Neural cell (in vitro differentiated cells): ENCODE results near the gene GAPDHS. TPM values are rescaled to one million over a fixed set of nuclear protein-coding genes. Genes with fewer than 3 reads are reported as not detected.

Experiments used
- H2AFZ ChIP-seq: fragments of 200-600, 300-800 bp; sonication (generic), shearing (Covaris generic); 2 replicates; pipeline ENCODE4 v1.6.0; 2014; ENCODE audit warnings: low read depth, mild to moderate bottlenecking, antibody characterized with exemption, low read length, moderate library complexity
- H3F3A ChIP-seq: fragments of 200-600 bp; shearing (Covaris generic); 2 replicates; pipeline ENCODE4 v1.6.1; 2016; ENCODE audit warnings: mild to moderate bottlenecking, moderate library complexity, mixed read lengths, antibody characterized with exemption, low read length; ENCODE audit not compliant: insufficient read depth, poor library complexity, severe bottlenecking
- H3K27ac ChIP-seq: fragments of 200-600, 300-800 bp; sonication (generic), shearing (Covaris generic); 2 replicates; pipeline ENCODE4 v1.5.1; 2014; ENCODE audit warnings: mild to moderate bottlenecking, low read length, moderate library complexity
- H3K27me3 ChIP-seq: fragments of 300-800, 200-600 bp; sonication (generic), shearing (Covaris generic); 2 replicates; pipeline ENCODE4 v1.6.0; 2014; ENCODE audit warnings: mild to moderate bottlenecking, low read depth, low read length, moderate library complexity; ENCODE audit not compliant: insufficient read depth
- H3K36me3 ChIP-seq: fragments of 300-800, 200-600 bp; sonication (generic), shearing (Covaris generic); 2 replicates; pipeline ENCODE4 v1.5.1; 2014; ENCODE audit warnings: mild to moderate bottlenecking, antibody characterized with exemption, low read length, moderate library complexity; ENCODE audit not compliant: insufficient read depth
- H3K4me2 ChIP-seq: fragments of 300-800, 200-600 bp; sonication (generic), shearing (Covaris generic); 2 replicates; pipeline ENCODE4 v1.6.0; 2014; ENCODE audit warnings: mild to moderate bottlenecking, low read length
- H3K4me3 ChIP-seq: fragments of 300-800, 200-600 bp; sonication (generic), shearing (Covaris generic); 2 replicates; pipeline ENCODE4 v1.5.1; 2014; ENCODE audit warnings: mild to moderate bottlenecking, low read length, moderate library complexity
- H3K79me2 ChIP-seq: fragments of 200-600 bp; shearing (Covaris generic); replicated peaks from 2 replicates; pipeline ENCODE4 v1.6.0; 2014; ENCODE audit warnings: mild to moderate bottlenecking, low read length, moderate library complexity; ENCODE audit not compliant: insufficient read depth
- H3K9ac ChIP-seq: fragments of 300-800, 200-600 bp; sonication (generic), shearing (Covaris generic); 2 replicates; pipeline ENCODE4 v1.6.1; 2016; ENCODE audit warnings: mild to moderate bottlenecking, low read length, mixed read lengths
- H3K9me2 ChIP-seq: fragments of 200-600 bp; shearing (Covaris generic); 2 replicates; pipeline ENCODE4 v1.6.1; 2016; ENCODE audit warnings: mild to moderate bottlenecking, low read length, mixed read lengths; ENCODE audit not compliant: insufficient read depth
- H3K9me3 ChIP-seq: fragments of 200-600, 300-800 bp; sonication (generic), shearing (Covaris generic); 2 replicates; pipeline ENCODE4 v1.6.1; 2016; ENCODE audit warnings: mild to moderate bottlenecking, mixed run types, low read length, moderate library complexity, mixed read lengths
- H4K20me1 ChIP-seq: fragments of 200-600 bp; shearing (Covaris generic); 2 replicates; pipeline ENCODE4 v1.6.1; 2016; ENCODE audit warnings: mild to moderate bottlenecking, mixed run types; ENCODE audit not compliant: insufficient read depth
- EP300 ChIP-seq: fragments of 450-650 bp; conservative IDR thresholded peaks from 2 replicates; pipeline ENCODE4 v1.6.1; 2014; ENCODE audit warnings: antibody characterized with exemption, mild to moderate bottlenecking, moderate library complexity; ENCODE audit not compliant: poor library complexity, severe bottlenecking
- EZH2 ChIP-seq: fragments of 200-600, 300-800 bp; shearing (Covaris generic), sonication (generic); IDR thresholded peaks from 2 replicates; pipeline ENCODE4 v1.6.1; 2014; ENCODE audit warnings: antibody characterized with exemption, low read length, borderline replicate concordance, mild to moderate bottlenecking; ENCODE audit not compliant: insufficient read depth, poor library complexity, severe bottlenecking
- MXI1 ChIP-seq: fragments of 450-650 bp; conservative IDR thresholded peaks from 2 replicates; pipeline ENCODE4 v1.6.1; 2014; ENCODE audit warnings: antibody characterized with exemption, mild to moderate bottlenecking; ENCODE audit not compliant: poor library complexity, severe bottlenecking
- POLR2AphosphoS5 ChIP-seq: IDR thresholded peaks from 2 replicates; pipeline ENCODE4 v1.6.1; 2012
- RAD21 ChIP-seq: fragments of 450-650 bp; conservative IDR thresholded peaks from 2 replicates; pipeline ENCODE4 v1.6.1; 2014; ENCODE audit warnings: antibody characterized with exemption, mild to moderate bottlenecking, moderate library complexity
- SMC3 ChIP-seq: fragments of 450-650 bp; conservative IDR thresholded peaks from 2 replicates; pipeline ENCODE4 v1.6.1; 2014; ENCODE audit warnings: antibody characterized with exemption, mild to moderate bottlenecking, moderate library complexity; ENCODE audit not compliant: poor library complexity
- TAF1 ChIP-seq: IDR thresholded peaks from 2 replicates; pipeline ENCODE4 v1.6.1; 2012; ENCODE audit warnings: low read depth
- polyA plus RNA-seq: library from polyadenylated mRNA; depleted of rRNA; stranded (reverse); fragments of >200 nt; gene quantifications from 2 replicates; pipeline ENCODE4 v1.2.3, GENCODE V29; 2014
- TF ChIP-seq, protein P1 (sequence below): IDR thresholded peaks from 2 replicates; pipeline ENCODE4 v1.6.1; 2012; ENCODE audit warnings: borderline replicate concordance
- TF ChIP-seq, protein P2 (sequence below): fragments of 450-650 bp; IDR thresholded peaks from 2 replicates; pipeline ENCODE4 v1.5.1; 2014; ENCODE audit warnings: antibody characterized with exemption, mild to moderate bottlenecking, moderate library complexity; ENCODE audit not compliant: poor library complexity, severe bottlenecking

The GAPDHS gene
- polyA plus RNA-seq, 1 donor from 2014 or later = not detected

DNA sequence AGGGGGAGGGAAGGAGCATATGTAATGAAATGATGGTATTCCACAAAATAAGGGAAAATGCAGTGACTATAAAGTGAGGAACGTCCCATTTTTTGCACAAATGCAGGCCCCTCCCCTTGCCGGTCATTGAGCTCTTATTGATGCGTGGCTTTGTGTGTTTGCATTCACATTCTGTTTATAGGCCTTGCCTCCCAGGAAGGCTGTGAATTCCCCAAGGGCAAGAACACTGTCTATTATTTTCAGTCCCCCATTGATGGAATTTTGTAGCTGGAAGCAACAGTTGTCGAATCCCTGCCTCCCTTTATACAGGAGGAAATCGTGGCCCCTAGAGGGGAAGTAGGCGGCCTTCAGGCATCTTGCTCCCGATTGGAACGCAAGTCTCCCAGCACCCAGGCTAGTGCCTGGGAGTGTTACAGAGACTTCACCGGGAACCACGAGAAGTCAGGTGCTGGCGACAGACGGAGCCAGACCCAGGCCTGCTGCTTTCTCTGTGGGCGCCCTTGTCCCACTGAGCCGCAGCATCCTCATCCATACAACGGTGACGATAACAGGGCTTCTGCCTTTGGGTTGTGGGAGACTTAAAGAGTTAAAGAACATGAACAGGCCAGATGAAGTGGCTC is 12.0 kb upstream of the GAPDHS start:
- Histone ChIP-seq H3K27ac (no peak overlapping the region), H2AFZ (no peak overlapping the region), H3K4me2 (no peak overlapping the region), H3K9me3 (no peaks in the 10 kb centered on the region), H3F3A (no peaks in the 10 kb centered on the region), H3K79me2 (no peaks in the 10 kb centered on the region), H3K9ac (no peak overlapping the region), H3K27me3 (no peaks in the 10 kb centered on the region), H4K20me1 (no peaks in the 10 kb centered on the region), H3K9me2 (no peaks in the 10 kb centered on the region), H3K36me3 (no peaks in the 10 kb centered on the region), H3K4me3 (no peak overlapping the region)
- TF ChIP-seq, protein P1, sequence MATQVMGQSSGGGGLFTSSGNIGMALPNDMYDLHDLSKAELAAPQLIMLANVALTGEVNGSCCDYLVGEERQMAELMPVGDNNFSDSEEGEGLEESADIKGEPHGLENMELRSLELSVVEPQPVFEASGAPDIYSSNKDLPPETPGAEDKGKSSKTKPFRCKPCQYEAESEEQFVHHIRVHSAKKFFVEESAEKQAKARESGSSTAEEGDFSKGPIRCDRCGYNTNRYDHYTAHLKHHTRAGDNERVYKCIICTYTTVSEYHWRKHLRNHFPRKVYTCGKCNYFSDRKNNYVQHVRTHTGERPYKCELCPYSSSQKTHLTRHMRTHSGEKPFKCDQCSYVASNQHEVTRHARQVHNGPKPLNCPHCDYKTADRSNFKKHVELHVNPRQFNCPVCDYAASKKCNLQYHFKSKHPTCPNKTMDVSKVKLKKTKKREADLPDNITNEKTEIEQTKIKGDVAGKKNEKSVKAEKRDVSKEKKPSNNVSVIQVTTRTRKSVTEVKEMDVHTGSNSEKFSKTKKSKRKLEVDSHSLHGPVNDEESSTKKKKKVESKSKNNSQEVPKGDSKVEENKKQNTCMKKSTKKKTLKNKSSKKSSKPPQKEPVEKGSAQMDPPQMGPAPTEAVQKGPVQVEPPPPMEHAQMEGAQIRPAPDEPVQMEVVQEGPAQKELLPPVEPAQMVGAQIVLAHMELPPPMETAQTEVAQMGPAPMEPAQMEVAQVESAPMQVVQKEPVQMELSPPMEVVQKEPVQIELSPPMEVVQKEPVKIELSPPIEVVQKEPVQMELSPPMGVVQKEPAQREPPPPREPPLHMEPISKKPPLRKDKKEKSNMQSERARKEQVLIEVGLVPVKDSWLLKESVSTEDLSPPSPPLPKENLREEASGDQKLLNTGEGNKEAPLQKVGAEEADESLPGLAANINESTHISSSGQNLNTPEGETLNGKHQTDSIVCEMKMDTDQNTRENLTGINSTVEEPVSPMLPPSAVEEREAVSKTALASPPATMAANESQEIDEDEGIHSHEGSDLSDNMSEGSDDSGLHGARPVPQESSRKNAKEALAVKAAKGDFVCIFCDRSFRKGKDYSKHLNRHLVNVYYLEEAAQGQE = no peak
- TF ChIP-seq EP300 (no peak), POLR2AphosphoS5 (no peak), MXI1 (no peak), SMC3 (no peak), TAF1 (no peak), EZH2 (no peak), RAD21 (no peak)
- TF ChIP-seq, protein P2, sequence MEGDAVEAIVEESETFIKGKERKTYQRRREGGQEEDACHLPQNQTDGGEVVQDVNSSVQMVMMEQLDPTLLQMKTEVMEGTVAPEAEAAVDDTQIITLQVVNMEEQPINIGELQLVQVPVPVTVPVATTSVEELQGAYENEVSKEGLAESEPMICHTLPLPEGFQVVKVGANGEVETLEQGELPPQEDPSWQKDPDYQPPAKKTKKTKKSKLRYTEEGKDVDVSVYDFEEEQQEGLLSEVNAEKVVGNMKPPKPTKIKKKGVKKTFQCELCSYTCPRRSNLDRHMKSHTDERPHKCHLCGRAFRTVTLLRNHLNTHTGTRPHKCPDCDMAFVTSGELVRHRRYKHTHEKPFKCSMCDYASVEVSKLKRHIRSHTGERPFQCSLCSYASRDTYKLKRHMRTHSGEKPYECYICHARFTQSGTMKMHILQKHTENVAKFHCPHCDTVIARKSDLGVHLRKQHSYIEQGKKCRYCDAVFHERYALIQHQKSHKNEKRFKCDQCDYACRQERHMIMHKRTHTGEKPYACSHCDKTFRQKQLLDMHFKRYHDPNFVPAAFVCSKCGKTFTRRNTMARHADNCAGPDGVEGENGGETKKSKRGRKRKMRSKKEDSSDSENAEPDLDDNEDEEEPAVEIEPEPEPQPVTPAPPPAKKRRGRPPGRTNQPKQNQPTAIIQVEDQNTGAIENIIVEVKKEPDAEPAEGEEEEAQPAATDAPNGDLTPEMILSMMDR = no peak

DNA sequence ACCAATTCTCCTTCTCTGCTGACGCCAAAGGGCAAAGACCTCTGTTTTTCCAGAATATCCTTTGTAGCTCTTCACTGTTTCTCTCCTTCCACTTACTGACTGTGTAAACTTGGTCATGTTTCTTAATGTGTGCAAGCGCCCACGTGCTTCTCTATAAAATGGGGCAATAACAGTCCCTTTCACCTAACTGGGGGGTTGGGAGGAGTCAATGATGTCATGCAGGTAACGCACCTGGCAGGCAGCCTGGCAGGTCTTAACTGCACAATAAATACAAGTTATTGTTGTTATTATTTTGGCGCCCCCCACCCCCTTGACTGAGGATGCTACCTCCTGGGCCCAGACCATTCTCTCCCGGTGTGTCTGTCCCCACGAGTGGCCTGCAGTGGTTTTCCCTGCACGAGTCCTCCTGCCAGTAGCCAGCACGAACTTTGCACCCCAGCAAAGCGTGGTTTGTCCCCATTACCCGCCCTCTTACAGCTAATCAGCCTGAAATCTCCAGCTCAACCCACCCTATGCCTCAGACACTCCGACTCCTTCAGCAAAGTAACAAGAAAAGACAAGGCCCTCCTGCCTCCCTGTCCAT is 10.4 kb upstream of the GAPDHS start:
- Histone ChIP-seq H3K9me3 (no peaks in the 10 kb centered on the region), H3K9ac (no peak overlapping the region), H3K79me2 (no peaks in the 10 kb centered on the region), H3K27ac (no peak overlapping the region), H3F3A (no peaks in the 10 kb centered on the region), H3K9me2 (no peaks in the 10 kb centered on the region), H2AFZ (no peak overlapping the region), H3K4me2 (no peak overlapping the region), H4K20me1 (no peaks in the 10 kb centered on the region), H3K4me3 (no peak overlapping the region), H3K36me3 (no peaks in the 10 kb centered on the region), H3K27me3 (no peaks in the 10 kb centered on the region)
- TF ChIP-seq SMC3 = no peak
- TF ChIP-seq, protein P1 = no peak
- no peak for TF ChIP-seq POLR2AphosphoS5
- TF ChIP-seq TAF1 = no peak
- no peak for TF ChIP-seq EZH2
- no peak for TF ChIP-seq EP300
- TF ChIP-seq RAD21 = no peak
- TF ChIP-seq, protein P2 = no peak
- TF ChIP-seq MXI1 = no peak
